Tibial nerve (tissue), 3 donors: ENCODE measurements around the gene FARP1.

Experiments used
- POLR2A ChIP-seq, 2 donors: fragments of 450-650 bp; IDR thresholded peaks; one replicate each; pipeline ENCODE4 v1.6.1; 2017; ENCODE audit warnings: antibody characterized with exemption in 2 of 2, mild to moderate bottlenecking in 2 of 2, moderate library complexity in 2 of 2
- TF ChIP-seq, protein P1 (sequence below), 5 experiments: fragments of 200-600 bp in 3 of 5; fragments of 450-650 bp in 2 of 5; sonication (generic) in 3 of 5; IDR thresholded peaks; one replicate each; pipeline ENCODE4 v1.5.1; 2016 to 2019; ENCODE audit warnings: antibody characterized with exemption in 5 of 5, mild to moderate bottlenecking in 3 of 5, moderate library complexity in 2 of 5

GRCh38 chr13:98129059-98129746 lies 13.7 kb upstream of the FARP1 start:
- TF ChIP-seq, protein P1, sequence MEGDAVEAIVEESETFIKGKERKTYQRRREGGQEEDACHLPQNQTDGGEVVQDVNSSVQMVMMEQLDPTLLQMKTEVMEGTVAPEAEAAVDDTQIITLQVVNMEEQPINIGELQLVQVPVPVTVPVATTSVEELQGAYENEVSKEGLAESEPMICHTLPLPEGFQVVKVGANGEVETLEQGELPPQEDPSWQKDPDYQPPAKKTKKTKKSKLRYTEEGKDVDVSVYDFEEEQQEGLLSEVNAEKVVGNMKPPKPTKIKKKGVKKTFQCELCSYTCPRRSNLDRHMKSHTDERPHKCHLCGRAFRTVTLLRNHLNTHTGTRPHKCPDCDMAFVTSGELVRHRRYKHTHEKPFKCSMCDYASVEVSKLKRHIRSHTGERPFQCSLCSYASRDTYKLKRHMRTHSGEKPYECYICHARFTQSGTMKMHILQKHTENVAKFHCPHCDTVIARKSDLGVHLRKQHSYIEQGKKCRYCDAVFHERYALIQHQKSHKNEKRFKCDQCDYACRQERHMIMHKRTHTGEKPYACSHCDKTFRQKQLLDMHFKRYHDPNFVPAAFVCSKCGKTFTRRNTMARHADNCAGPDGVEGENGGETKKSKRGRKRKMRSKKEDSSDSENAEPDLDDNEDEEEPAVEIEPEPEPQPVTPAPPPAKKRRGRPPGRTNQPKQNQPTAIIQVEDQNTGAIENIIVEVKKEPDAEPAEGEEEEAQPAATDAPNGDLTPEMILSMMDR (IDR thresholded peaks at IDR 0.05), result no peak
- TF ChIP-seq POLR2A (IDR thresholded peaks at IDR 0.05), result no peak
